ENCODE data around the gene RPS2. TPM values are rescaled to one million over a fixed set of nuclear protein-coding genes. Genes with fewer than 3 reads are reported as not detected.

RPS2 gene
- total RNA-seq, 4 donors from 2014 or later = 2,603 to 4,441 (median 3,196) TPM

DNA sequence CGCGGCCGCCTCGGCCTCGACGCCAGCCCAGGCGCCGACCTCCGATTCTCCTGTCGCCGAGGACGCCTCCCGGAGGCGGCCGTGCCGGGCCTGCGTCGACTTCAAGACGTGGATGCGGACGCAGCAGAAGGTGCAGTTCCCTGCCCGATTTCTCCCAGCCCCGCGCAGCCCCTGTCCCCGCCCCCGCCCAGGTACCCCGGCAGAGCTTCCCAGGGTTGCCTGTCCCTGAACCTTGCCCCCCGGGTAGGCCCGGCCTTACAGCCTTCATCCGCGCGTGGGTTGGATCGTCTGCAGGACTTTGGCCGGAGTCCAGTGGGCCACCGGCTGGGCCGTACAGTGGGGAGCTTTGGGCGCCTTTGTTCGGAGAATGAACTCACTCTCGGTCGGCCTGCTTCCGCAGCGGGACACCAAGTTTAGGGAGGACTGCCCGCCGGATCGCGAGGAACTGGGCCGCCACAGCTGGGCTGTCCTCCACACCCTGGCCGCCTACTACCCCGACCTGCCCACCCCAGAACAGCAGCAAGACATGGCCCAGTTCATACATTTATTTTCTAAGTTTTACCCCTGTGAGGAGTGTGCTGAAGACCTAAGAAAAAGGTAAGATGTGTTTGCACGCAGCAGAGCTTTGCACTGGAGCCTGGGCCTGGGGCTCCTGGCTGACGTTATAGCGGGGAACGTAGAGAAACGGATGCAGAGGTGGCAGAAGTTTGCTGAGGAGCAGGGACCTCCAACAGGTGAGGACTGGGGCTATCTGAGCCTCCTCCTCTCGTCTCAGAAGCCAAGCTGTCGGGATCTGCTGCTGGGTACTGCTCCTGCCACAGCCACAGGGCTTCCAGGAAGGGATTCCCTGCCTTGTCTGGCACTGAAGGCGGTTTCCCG, 20.0 kb upstream of the RPS2 start:
- no peak for DNase-seq (ENCODE audit: low spot score in 2 of 2)
- WGBS, 2 donors = 13 to 16% methylated on average over 24 to 37 of the region's 58 CpGs
- intact Hi-C loops (cut with DNase I; ENCODE audit: low total_unique reads) = no loop called here
- no peak for TF ChIP-seq POLR2A (IDR thresholded peaks at IDR 0.05)
- TF ChIP-seq, protein P1, sequence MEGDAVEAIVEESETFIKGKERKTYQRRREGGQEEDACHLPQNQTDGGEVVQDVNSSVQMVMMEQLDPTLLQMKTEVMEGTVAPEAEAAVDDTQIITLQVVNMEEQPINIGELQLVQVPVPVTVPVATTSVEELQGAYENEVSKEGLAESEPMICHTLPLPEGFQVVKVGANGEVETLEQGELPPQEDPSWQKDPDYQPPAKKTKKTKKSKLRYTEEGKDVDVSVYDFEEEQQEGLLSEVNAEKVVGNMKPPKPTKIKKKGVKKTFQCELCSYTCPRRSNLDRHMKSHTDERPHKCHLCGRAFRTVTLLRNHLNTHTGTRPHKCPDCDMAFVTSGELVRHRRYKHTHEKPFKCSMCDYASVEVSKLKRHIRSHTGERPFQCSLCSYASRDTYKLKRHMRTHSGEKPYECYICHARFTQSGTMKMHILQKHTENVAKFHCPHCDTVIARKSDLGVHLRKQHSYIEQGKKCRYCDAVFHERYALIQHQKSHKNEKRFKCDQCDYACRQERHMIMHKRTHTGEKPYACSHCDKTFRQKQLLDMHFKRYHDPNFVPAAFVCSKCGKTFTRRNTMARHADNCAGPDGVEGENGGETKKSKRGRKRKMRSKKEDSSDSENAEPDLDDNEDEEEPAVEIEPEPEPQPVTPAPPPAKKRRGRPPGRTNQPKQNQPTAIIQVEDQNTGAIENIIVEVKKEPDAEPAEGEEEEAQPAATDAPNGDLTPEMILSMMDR (IDR thresholded peaks at IDR 0.05) = no peak
- H3K4me3 ChIP-seq (ENCODE audit: low read depth, poor library complexity, severe bottlenecking) = peak overlapping the region; percentile 57

DNA sequence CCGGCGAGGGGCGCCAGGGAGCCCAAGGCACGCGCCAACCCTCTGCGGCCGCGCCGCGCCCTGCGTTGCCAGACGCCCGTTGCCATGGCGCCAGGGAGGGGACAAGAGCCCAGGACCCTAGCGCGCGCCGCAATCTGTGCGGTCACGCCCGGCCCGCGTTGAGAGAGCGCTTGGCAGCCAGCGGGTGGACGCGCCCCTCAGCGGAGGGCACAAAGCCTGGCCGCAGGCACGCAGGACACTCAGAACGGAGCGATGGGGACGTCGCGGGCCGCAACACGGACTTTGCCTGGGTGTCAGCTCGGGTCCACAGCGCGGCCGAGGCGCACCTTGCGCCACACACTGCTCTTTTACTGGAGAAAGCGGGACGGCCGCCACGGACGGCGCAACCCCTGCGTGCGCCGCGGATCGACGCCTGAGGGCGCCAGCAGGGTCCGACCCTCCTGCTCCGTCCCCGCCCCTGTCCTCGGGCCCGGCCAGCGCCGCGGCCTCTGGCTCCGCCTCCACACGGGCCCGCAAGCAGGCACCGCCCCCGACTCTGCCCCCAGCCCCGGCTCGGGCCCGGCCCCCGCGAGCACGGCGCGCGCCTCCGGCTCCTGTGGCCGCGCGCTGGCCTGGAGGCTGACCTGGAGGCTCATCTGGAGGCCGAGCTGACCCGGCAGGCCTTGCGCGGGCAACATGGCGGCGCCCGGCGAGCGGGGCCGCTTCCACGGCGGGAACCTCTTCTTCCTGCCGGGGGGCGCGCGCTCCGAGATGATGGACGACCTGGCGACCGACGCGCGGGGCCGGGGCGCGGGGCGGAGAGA, 19.1 kb upstream of the RPS2 start, which contains the start of gene GFER:
Gene GFER (plus strand): TSS at position 650 of the 803 bp plus-strand sequence. CDS start 26 bp downstream, at position 676.
- DNase-seq (ENCODE audit: low spot score in 2 of 2) = peak; percentile 77 to 96
- intact Hi-C loops (cut with DNase I; ENCODE audit: low total_unique reads) = no loop called here
- peak within 1 kb of the TSS; percentile 57 for H3K4me3 ChIP-seq (ENCODE audit: low read depth, poor library complexity, severe bottlenecking)
- no peak for TF ChIP-seq POLR2A (IDR thresholded peaks at IDR 0.05)
- TF ChIP-seq, protein P1 (IDR thresholded peaks at IDR 0.05) = no peak
- 0 to 1% methylated on average over 44 to 53 of the region's 109 CpGs for WGBS, 2 donors

DNA sequence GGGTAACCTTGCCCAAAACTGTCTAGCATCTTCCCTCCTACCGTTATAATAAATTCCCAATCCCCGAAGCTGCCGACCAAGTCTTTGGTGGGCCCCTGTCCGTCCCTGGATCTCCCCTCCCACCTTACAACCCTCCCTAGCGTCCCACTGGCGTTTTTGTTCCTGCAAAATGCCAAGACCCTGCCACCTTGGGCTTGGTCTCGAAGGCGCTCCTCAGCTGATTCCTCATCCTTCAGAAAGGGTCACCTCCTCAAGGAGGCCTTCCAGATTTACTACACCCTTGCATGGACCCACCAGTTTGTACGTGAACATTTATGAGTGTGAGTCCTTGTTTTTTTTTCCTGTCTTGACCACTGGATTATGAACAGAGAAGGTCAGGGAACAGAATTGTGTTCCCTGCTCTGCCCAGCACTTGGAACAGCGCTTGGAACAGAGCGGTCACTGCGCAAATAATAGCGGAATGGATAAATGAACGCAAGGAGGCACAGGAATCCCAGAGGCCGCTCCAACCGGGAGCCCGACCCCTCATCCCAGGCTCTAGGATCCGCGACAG, 18.4 kb upstream of the RPS2 start:
- WGBS, 2 donors = 26 to 32% methylated on average over 19 of the region's 19 CpGs
- intact Hi-C loops (cut with DNase I; ENCODE audit: low total_unique reads) = no loop called here
- TF ChIP-seq, protein P1 (IDR thresholded peaks at IDR 0.05) = no peak
- no peak for TF ChIP-seq POLR2A (IDR thresholded peaks at IDR 0.05)
- no peak for DNase-seq (ENCODE audit: low spot score in 2 of 2)
- peak overlapping the region; percentile 57 for H3K4me3 ChIP-seq (ENCODE audit: low read depth, poor library complexity, severe bottlenecking)

DNA sequence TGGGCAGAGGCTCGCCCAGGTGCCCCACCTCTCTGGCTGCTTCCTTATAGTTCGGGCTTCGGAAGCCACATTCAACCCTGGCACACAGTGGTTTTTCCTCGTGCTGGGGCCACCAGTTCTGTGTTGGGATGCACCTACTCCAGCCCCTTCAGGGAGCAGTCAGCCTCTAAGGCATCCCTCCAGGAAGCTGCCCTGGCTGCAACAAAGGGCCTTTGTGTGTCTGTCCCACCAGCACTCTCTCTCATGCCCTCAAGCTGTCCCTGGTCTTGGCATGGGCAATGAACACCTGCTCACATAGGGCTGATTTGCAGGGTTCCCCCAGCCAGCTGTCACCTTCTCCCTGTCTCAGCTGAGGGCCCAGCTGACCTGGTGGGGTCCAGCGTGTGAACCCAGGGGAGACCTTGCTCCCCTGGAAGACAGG, 17.4 kb upstream of the RPS2 start:
- intact Hi-C loops (cut with DNase I; ENCODE audit: low total_unique reads) = no loop called here
- WGBS, 2 donors = 37 to 41% methylated on average over 4 to 5 of the region's 5 CpGs
- DNase-seq (ENCODE audit: low spot score in 2 of 2) = no peak
- no peak overlapping the region for H3K4me3 ChIP-seq (ENCODE audit: low read depth, poor library complexity, severe bottlenecking)
- no peak for TF ChIP-seq POLR2A (IDR thresholded peaks at IDR 0.05)
- TF ChIP-seq, protein P1 (IDR thresholded peaks at IDR 0.05) = no peak

DNA sequence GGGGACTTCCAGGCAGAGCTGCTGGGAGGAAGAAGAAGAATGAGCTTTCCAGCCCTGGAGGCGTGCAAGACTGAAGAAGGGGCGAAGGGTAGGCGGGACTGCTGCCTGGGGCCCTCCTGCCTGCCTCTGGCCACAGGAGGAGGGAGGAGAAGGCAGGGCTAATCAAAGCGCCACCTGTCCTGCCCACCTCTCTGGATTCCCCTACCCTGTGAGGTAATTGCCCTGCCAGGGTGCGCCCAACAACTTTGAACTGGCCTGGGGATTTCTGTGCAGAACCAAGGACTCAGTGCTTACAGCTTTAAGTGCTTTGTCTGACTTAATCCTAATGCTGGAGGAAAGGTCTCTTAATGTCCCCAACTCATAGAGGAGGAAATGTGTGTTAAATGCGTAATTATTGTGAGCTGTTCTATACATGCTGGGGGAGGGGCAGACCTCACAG, 16.8 kb upstream of the RPS2 start, which contains the start of gene NOXO1:
Gene NOXO1 (minus strand): TSS at position 72 of the 439 bp plus-strand sequence. CDS start 290 bp downstream, outside the sequence.
- H3K4me3 ChIP-seq (ENCODE audit: low read depth, poor library complexity, severe bottlenecking) = no peak within 1 kb of the TSS
- WGBS, 2 donors = 28 to 30% methylated on average over 6 of the region's 6 CpGs
- DNase-seq (ENCODE audit: low spot score in 2 of 2) = no peak
- TF ChIP-seq POLR2A (IDR thresholded peaks at IDR 0.05) = no peak
- TF ChIP-seq, protein P1 (IDR thresholded peaks at IDR 0.05) = no peak
- intact Hi-C loops (cut with DNase I; ENCODE audit: low total_unique reads) = no loop called here

Measured in lower leg skin (tissue), 4 donors.